ENCODE data around the gene WDR11.

The WDR11 gene, protein sequence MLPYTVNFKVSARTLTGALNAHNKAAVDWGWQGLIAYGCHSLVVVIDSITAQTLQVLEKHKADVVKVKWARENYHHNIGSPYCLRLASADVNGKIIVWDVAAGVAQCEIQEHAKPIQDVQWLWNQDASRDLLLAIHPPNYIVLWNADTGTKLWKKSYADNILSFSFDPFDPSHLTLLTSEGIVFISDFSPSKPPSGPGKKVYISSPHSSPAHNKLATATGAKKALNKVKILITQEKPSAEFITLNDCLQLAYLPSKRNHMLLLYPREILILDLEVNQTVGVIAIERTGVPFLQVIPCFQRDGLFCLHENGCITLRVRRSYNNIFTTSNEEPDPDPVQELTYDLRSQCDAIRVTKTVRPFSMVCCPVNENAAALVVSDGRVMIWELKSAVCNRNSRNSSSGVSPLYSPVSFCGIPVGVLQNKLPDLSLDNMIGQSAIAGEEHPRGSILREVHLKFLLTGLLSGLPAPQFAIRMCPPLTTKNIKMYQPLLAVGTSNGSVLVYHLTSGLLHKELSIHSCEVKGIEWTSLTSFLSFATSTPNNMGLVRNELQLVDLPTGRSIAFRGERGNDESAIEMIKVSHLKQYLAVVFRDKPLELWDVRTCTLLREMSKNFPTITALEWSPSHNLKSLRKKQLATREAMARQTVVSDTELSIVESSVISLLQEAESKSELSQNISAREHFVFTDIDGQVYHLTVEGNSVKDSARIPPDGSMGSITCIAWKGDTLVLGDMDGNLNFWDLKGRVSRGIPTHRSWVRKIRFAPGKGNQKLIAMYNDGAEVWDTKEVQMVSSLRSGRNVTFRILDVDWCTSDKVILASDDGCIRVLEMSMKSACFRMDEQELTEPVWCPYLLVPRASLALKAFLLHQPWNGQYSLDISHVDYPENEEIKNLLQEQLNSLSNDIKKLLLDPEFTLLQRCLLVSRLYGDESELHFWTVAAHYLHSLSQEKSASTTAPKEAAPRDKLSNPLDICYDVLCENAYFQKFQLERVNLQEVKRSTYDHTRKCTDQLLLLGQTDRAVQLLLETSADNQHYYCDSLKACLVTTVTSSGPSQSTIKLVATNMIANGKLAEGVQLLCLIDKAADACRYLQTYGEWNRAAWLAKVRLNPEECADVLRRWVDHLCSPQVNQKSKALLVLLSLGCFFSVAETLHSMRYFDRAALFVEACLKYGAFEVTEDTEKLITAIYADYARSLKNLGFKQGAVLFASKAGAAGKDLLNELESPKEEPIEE

GRCh38 chr10:120850911-120851865 is at the start of gene WDR11:
Gene WDR11, plus strand, starts transcription at chr10:120851362. Its CDS starts 59 bp downstream, at chr10:120851421.
- peak; percentile 69 for DNase-seq

- no peak for DNase-seq
Observed at GRCh38 chr10:120802935-120803334, 48.2 kb upstream of the WDR11 start.

- DNase-seq = no peak
Observed at GRCh38 chr10:120803972-120804371, 47.2 kb upstream of the WDR11 start.

DNA sequence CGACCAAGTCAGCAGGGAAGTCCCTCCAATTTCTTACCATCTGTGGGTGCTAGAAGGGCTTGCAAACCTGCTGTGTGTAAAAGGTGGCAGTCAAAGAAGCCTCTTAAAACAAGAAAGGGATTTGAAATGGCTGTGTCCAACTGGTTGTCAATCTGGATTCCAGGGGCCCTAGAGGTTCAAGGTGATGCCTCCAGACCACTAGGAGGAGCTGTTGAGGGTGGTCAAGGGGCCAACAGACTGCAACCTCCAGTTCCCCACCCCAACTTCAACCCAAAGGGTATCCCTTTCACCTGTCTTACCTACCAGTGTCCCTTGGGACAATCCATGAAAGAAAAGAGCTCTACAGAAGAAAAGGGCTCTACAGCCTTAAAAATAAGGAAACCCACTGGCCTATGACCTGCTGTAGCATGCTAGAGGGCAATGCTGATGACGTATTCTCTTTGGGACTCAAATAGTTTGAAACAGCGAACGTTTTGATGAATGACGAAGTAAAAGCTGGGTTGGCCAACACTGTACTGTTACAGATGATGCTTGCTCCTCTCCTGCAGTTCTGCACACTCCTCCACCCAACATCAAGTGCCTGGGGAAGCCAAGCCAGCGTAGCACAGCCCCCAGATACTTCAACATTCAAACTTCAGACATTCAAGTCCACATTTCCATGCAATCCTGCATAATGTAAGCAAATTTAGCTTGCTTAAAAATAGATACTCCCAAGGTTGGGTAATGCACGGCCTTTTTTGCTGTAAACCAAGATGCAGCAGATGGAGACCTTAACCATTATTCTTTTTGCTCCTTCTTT is 45.9 kb upstream of the WDR11 start:
- no peak for DNase-seq

- DNase-seq = no peak
Observed at GRCh38 chr10:120806081-120806480, 45.1 kb upstream of the WDR11 start.

DNA sequence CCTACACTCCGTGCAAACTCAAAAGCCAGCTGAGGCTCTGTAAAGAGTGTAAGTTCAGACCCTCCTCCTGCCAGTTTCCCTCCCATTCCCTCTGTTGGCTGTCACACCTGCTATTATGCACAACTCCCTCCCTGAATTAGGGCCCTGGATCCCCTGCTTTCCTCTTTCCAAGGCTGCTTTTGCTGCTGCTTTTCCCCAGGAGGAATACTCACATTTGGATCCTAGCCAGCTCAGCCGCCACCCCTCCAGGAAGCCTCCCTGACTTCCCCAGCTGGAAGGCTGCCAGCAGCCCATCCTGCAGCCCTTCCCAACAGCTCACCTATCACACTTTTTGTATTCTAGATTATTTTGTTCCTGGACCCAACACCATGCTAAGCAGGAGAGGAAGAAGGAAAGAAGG is 40.9 kb upstream of the WDR11 start:
- DNase-seq = no peak

GRCh38 chr10:120813085-120813484 is 38.1 kb upstream of the WDR11 start:
- DNase-seq = no peak

- DNase-seq = no peak
Observed at GRCh38 chr10:120818301-120818700, 32.9 kb upstream of the WDR11 start.

DNA sequence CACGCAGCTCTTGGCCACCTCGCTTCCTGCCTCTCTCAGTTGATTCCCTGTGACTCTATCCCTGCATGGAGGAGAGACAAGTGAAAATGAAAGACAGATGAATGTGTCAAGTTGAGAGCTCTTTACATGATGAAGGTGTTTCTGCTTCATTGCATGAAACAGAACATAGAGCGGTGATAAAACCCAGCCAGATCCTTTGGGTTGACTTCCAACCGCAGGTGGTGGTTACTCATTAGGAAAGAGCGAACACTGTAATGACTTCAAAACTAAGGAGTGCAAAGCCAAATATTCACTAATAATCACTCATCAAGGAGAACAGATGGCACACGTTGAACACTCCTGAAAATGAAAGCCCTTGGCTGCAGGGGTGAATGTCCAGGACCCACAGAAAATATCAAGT is 31.8 kb upstream of the WDR11 start:
- DNase-seq = no peak

DNA sequence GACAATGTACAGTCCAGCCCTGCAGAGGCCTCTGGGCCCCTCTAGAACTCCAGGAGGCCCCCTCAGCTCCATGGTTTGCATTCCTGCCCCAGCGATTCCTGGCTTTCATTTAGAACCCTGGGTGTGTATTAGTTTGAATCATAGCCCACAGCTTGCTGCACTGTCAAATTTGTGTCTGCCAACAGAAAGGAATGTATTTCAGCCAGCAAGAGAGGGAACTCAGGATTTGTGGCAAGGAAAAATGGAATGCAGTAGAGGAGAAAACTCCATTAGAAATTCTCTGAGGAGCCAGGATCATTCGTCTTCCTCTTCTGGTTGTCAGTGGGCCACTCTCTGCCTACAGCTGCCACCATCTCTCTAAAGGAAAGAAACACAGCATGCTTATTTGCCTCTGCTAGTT is 27.9 kb upstream of the WDR11 start:
- no peak for DNase-seq

DNA sequence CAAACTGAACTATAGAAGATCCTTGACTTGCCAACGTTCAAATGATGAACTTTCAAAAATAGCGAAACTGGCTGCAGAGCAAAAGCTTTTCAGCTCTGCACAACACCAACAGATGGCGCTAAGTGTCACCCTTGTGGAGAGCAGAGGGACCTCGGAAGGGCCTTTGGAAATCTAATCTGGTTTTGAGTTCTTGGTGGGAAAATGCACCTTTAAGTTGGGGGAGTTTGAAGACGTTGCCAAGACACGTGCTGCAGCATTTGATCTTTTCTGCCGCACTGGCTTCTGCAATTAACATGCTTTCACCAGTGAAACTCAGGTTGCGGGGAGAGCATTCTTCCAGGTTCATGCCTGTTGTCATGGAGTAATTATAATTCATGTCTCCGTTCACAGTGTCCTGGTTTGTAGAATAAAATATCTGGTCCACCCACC is 26.3 kb upstream of the WDR11 start:
- DNase-seq = no peak

DNA sequence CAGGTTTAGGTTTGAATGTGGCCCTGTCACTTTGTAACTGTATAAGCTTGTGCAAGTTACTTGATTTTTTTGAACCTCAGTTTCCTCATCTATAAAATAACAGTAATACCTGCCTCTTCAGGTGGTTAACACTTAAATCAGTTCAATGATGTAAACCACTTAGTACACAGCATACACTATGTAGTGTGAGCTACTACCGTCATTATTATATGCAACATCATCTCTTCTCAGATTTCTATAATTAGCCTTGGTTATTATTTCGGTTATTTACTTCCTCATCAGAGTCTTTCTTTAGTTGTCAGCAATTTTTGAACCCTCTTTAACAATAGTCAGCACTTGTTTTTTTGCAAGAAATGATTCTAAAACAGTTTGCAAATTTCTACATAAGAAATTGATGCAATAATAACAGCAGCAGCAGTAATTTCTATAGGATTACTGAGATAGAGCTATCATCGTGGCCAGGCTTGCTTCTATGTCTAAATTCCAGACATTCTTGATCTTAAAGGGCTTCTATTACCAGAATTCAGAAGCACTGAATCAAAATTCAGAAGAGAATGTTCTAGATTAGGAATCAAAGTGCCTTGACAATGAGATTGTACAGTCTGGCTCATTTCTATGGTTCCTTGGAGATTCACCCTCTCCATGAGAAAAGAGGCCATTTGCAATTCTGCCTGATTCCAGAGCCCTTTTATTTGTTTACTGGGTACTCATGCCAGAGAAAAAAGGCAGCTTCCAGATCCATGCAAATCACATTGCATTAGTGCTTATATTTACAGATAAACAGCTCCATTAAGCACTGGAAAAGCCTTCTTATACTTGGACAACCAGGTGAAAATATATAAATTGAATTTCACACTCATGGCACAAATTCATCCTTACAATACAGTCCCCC is 25.0 kb upstream of the WDR11 start:
- DNase-seq = no peak

DNA sequence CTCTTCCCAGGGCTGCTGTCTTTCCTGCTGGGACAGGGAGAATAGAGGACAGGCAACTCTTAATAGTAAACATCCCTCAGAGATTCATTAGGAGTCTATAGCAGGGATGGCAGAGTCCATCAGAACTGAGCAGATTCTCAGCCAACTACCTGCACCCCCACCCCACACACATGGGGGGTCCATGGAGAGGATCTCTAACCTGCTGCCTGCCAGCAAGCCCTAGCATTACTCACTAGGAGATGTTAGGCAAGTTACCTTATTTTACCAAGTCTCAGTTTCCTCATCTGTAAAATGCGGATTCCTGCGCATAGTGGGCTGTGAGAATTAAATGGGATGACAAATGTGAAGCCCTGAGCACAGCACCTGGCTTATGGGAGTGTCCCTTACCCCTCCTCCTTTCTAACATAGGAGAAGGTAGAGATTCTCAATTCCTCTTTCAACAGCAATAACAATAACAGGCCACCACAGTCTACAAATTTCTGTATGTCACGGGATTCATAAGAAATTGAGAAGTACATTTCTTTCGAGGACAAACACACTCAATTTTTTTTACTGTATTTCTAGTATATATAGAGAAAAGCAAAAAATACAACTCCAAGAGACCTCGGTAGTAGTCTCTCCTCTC is 23.8 kb upstream of the WDR11 start:
- no peak for DNase-seq

DNA sequence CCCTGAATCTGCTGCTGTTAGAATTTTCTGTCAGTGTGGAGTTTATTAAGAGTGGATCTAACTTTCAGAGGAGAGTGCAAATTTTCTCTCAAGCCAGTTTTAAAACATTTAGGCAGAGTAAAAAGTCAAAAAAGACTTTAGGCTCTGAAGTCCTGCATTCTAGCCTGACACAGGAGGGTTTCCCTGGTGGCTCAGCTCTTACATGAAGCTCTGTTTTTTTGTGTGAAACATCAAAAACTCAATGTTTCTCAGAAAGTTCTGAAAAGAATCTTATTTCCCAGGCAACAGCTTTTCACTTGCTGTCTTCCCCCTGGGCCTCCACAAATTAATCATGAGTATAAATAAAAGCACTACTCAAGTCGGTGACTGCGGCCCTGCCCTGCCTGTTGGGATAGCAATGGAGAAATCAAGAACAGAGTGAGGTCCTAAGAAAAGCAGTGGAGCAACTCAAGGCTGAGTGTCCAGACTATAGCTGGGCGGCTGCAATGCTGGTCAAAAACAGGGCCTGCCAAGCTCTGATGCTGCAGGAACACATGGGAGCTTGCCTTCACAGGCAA is 22.3 kb upstream of the WDR11 start:
- no peak for DNase-seq

DNA sequence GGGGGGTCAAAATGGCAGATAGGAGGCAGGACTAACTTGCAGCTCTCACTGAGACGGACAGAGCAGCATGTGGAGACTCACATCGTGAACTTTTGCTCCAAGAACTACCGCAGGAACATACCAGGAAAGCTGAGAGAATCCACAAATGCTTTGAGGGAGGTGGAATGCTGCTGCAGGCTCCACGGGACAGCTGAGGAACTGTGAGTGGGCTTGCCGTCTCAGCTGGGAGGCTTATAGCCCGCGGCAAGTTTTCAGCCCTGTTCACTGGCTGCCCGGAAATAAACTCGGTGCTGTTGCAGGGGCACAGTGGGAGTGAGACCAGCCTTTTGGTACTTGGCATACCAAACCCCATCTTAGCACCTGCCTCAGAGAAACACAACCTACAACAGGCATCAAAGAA is 19.1 kb upstream of the WDR11 start:
- no peak for DNase-seq

GRCh38 chr10:120833222-120833928 is 17.8 kb upstream of the WDR11 start:
- no peak for DNase-seq

- no peak for DNase-seq
Observed at GRCh38 chr10:120835603-120836002, 15.6 kb upstream of the WDR11 start.

- no peak for DNase-seq
Observed at GRCh38 chr10:120838941-120839340, 12.2 kb upstream of the WDR11 start.

Data from CD4-positive, alpha-beta T cell treated with Interleukin-10 for 1 hour (primary cell).